Fibroblast of lung (primary cell): Measurements from ENCODE around the gene TIMM29. TPM values are rescaled to one million over a fixed set of nuclear protein-coding genes. Genes with fewer than 3 reads are reported as not detected.
"Not testable (repeated sequence)": the region's sequence is repeated elsewhere in the genome, so short reads cannot be mapped to it uniquely, and the experiment has no call there.

ENCODE experiments used
- DNase-seq, 2 donors: peaks; one replicate each; pipeline versions ENCODE4 v3.0.0 to v3.0.0-alpha.2; 2010; ENCODE audit warnings: low read depth in 2 of 2
- H2AFZ ChIP-seq: 2 replicates; pipeline ENCODE4 v1.5.1; 2012; ENCODE audit warnings: low read length, control low read depth, inconsistent platforms
- H3K27ac ChIP-seq: 2 replicates; pipeline ENCODE4 v1.5.1; 2011; ENCODE audit warnings: low read length, control low read depth; ENCODE audit not compliant: insufficient read depth
- H3K27me3 ChIP-seq: 2 replicates; pipeline ENCODE4 v1.5.1; 2011; ENCODE audit warnings: mild to moderate bottlenecking, low read length; ENCODE audit not compliant: control insufficient read depth, insufficient read depth
- H3K36me3 ChIP-seq: 2 replicates; pipeline ENCODE4 v1.5.1; 2011; ENCODE audit warnings: low read length; ENCODE audit not compliant: control insufficient read depth, insufficient read depth
- H3K4me1 ChIP-seq: 2 replicates; pipeline ENCODE4 v1.5.1; 2011; ENCODE audit warnings: low read length; ENCODE audit not compliant: control insufficient read depth, insufficient read depth; ENCODE audit errors: extremely low read depth
- H3K4me2 ChIP-seq: 2 replicates; pipeline ENCODE4 v1.5.1; 2011; ENCODE audit warnings: low read length, control low read depth; ENCODE audit not compliant: insufficient read depth; ENCODE audit errors: extremely low read depth
- H3K4me3 ChIP-seq, 4 experiments: fragments of 200-600 bp in 1 of 4; sonication (generic) in 1 of 4; replicated peaks in 1 of 4; 2 replicates each; pipeline ENCODE4 v1.5.1; 2011 to 2016; ENCODE audit warnings: low read length in 4 of 4, low read depth in 3 of 4, mild to moderate bottlenecking in 3 of 4, control low read depth in 2 of 4, inconsistent platforms in 1 of 4, mixed read lengths in 1 of 4; ENCODE audit not compliant: insufficient read depth in 1 of 4; ENCODE audit errors: control extremely low read depth in 1 of 4
- H3K79me2 ChIP-seq: 2 replicates; pipeline ENCODE4 v1.5.1; 2012; ENCODE audit warnings: mild to moderate bottlenecking, low read length, inconsistent platforms; ENCODE audit not compliant: control insufficient read depth, insufficient read depth
- H3K9ac ChIP-seq: 2 replicates; pipeline ENCODE4 v1.5.1; 2011; ENCODE audit warnings: mild to moderate bottlenecking, low read length, control low read depth; ENCODE audit not compliant: insufficient read depth
- H3K9me3 ChIP-seq: 2 replicates; pipeline ENCODE4 v1.5.1; 2012; ENCODE audit warnings: low read depth, low read length; ENCODE audit not compliant: control insufficient read depth, insufficient read depth
- H4K20me1 ChIP-seq: 2 replicates; pipeline ENCODE4 v1.5.1; 2011; ENCODE audit warnings: low read length; ENCODE audit not compliant: control insufficient read depth, insufficient read depth; ENCODE audit errors: extremely low read depth
- EZH2 ChIP-seq: IDR thresholded peaks from 2 replicates; pipeline ENCODE4 v1.5.1; 2012; ENCODE audit warnings: low read length, control low read depth, mild to moderate bottlenecking; ENCODE audit errors: missing control alignments
- polyA plus RNA-seq, 2 donors: library from polyadenylated mRNA; depleted of rRNA in 1 of 2; stranded (reverse) in 1 of 2; unstranded in 1 of 2; fragments of >200 nt; gene quantifications; 2 replicates each; pipeline ENCODE4 v1.2.1, GENCODE V29; 2011 to 2012; ENCODE audit warnings: missing spikeins in 1 of 2
- total RNA-seq: library from RNA; depleted of rRNA; stranded (reverse); fragments of >200 nt; gene quantifications from 2 replicates; pipeline ENCODE4 v1.2.1, GENCODE V29; 2014
- TF ChIP-seq, protein P1 (sequence below), 2 donors: IDR thresholded peaks in 1 of 2; conservative IDR thresholded peaks in 1 of 2; 1 replicate in 1 of 2; 2 replicates in 1 of 2; pipeline ENCODE4 v1.5.1; 2011 to 2012; ENCODE audit warnings: low read length in 2 of 2, control low read depth in 1 of 2, inconsistent platforms in 1 of 2, low read depth in 1 of 2, mild to moderate bottlenecking in 1 of 2

The TIMM29 gene
- total and polyA plus RNA-seq, 2 donors (not counting 1 experiment from before 2014, with no cell fraction given): 7.0 to 29.2 TPM

GRCh38 chr19:10945264-10945663, 16.7 kb downstream of the TIMM29 start:
- Histone ChIP-seq H3K4me1 (peaks cover 3% of the 10 kb centered on the region), H2AFZ (no peak overlapping the region), H3K79me2 (no peaks in the 10 kb centered on the region), H3K27me3 (no peaks in the 10 kb centered on the region), H3K9me3 (no peaks in the 10 kb centered on the region), H4K20me1 (no peaks in the 10 kb centered on the region), H3K4me3 (no peak overlapping the region), H3K9ac (no peak overlapping the region), H3K4me2 (no peak overlapping the region), H3K27ac (no peak overlapping the region), H3K36me3 (no peaks in the 10 kb centered on the region)
- TF ChIP-seq EZH2: no peak
- no peak for DNase-seq

GRCh38 chr19:10946958-10947657, 18.5 kb downstream of the TIMM29 start:
- no peak overlapping the region for H3K9ac ChIP-seq
- H3K79me2 ChIP-seq: no peaks in the 10 kb centered on the region
- H4K20me1 ChIP-seq: no peaks in the 10 kb centered on the region
- no peak overlapping the region for H3K4me3 ChIP-seq
- no peak overlapping the region for H2AFZ ChIP-seq
- peak; percentile 52 to 69 for DNase-seq
- H3K27me3 ChIP-seq: no peaks in the 10 kb centered on the region
- H3K27ac ChIP-seq: no peak overlapping the region
- H3K4me2 ChIP-seq: no peak overlapping the region
- no peaks in the 10 kb centered on the region for H3K36me3 ChIP-seq
- H3K4me1 ChIP-seq: peaks cover 3% of the 10 kb centered on the region
- H3K9me3 ChIP-seq: no peaks in the 10 kb centered on the region
- TF ChIP-seq, protein P1, sequence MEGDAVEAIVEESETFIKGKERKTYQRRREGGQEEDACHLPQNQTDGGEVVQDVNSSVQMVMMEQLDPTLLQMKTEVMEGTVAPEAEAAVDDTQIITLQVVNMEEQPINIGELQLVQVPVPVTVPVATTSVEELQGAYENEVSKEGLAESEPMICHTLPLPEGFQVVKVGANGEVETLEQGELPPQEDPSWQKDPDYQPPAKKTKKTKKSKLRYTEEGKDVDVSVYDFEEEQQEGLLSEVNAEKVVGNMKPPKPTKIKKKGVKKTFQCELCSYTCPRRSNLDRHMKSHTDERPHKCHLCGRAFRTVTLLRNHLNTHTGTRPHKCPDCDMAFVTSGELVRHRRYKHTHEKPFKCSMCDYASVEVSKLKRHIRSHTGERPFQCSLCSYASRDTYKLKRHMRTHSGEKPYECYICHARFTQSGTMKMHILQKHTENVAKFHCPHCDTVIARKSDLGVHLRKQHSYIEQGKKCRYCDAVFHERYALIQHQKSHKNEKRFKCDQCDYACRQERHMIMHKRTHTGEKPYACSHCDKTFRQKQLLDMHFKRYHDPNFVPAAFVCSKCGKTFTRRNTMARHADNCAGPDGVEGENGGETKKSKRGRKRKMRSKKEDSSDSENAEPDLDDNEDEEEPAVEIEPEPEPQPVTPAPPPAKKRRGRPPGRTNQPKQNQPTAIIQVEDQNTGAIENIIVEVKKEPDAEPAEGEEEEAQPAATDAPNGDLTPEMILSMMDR (conservative IDR thresholded peaks at IDR 0.05 in 1 of 2, IDR thresholded peaks at IDR 0.05 in 1 of 2; ENCODE audit: low read depth in 1 of 2, low read length in 2 of 2): no peak
- TF ChIP-seq EZH2: no peak

DNA sequence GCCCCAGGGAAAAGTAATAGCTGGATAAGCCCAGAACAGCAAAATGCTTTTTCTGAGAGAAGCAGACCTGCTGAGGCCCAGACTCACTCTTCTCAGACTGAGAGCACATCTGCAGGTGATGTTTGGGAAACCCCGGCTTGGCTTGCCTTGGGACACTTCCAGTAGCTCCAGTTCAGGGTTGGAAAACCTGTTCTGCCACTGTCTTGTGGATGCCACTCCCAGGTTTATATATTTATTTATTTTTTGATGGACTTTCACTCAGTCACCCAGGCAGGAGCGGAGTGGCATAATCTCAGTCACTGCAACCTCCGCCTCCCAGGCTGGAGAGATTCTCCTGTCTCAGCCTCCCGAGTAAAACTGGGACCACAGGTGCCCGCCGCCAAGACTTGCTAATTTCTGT, 24.2 kb downstream of the TIMM29 start:
- Histone ChIP-seq H2AFZ (no peak overlapping the region), H3K79me2 (no peaks in the 10 kb centered on the region), H3K27me3 (no peaks in the 10 kb centered on the region), H3K4me1 (no peaks in the 10 kb centered on the region), H3K4me2 (no peak overlapping the region), H4K20me1 (no peaks in the 10 kb centered on the region), H3K36me3 (no peaks in the 10 kb centered on the region), H3K27ac (no peak overlapping the region), H3K4me3 (no peak overlapping the region), H3K9ac (no peak overlapping the region), H3K9me3 (no peaks in the 10 kb centered on the region)
- TF ChIP-seq EZH2: no peak
- TF ChIP-seq, protein P1 (conservative IDR thresholded peaks at IDR 0.05 in 1 of 2, IDR thresholded peaks at IDR 0.05 in 1 of 2; ENCODE audit: low read depth in 1 of 2, low read length in 2 of 2): no peak
- no peak for DNase-seq

DNA sequence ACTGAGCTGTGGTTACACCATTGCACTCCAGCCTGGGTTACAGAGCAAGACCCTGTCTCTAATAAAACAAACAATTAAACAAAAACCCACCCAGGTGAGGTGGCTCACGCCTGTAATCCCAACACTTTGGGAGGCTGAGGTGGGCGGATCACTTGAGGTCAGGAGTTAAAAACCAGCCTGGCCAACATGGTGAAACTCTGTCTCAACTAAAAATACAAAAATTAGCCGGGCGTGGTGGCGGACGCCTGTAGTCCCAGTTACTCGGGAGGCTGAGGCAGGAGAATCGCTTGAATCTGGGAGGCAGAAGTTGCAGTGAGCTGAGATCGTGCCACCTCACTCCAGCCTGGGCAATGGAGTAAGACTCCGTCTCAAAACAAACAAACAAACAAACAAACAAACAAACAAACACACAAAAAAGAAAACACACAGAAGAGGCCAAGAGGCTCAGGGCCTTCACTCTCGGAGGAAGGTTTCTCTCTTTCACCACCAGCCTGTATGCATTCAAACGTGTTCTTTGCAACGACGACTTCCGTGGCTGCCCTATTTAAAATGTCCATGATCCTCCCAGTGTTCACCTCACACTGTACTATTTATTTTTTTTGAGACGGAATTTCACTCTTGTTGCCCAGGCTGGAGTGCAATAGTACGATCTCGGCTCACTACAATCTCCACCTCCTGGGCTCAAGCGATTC, 30.8 kb downstream of the TIMM29 start:
- not testable (repeated sequence) for H3K9ac ChIP-seq, H3K27ac ChIP-seq, DNase-seq, H3K9me3 ChIP-seq, H3K27me3 ChIP-seq, H3K36me3 ChIP-seq, H3K4me1 ChIP-seq, H2AFZ ChIP-seq, H3K4me2 ChIP-seq, H4K20me1 ChIP-seq, H3K4me3 ChIP-seq
- peaks cover 31% of the 10 kb centered on the region for H3K79me2 ChIP-seq
